GM18502 (cell line): ENCODE measurements around the gene RFPL3.
"Not testable (repeated sequence)": the region's sequence is repeated elsewhere in the genome, so short reads cannot be mapped to it uniquely, and the experiment has no call there.

Source experiments
- ATAC-seq: cut with Tn5 transposase; IDR thresholded peaks from one replicate; pipeline ENCODE4 v1.9.1; 2021; ENCODE audit warnings: mild to moderate bottlenecking; ENCODE audit not compliant: unreplicated experiment, poor library complexity

RFPL3 gene

DNA sequence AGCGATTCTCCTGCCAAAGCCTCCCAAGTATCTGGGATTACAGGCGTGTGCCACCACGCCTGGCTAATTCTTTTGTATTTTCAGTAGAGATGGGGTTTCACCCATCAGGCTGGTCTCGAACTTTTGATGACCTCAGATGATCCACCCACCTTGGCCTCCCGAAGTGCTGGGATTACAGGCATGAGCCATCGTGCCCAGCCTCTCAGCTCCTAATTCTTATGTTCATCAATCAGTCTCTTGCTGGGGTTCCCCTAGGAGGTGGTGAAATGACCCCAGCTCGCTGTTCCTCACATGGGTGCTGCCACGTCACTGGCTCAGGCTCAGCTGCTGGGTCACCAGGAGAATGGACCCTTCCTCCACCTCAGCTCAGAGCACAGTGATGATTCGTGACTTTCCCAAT, at the start of gene RFPL3:
Gene RFPL3, plus strand, starts transcription at position 301 of the 400 bp plus-strand sequence. CDS start 205 bp downstream, outside the sequence.
- not testable (repeated sequence) for ATAC-seq

GRCh38 chr22:32308191-32308590, 49.5 kb upstream of the RFPL3 start:
- no peak for ATAC-seq

GRCh38 chr22:32308934-32309333, 48.7 kb upstream of the RFPL3 start:
- no peak for ATAC-seq

- no peak for ATAC-seq
Measured at GRCh38 chr22:32309585-32310251, 47.9 kb upstream of the RFPL3 start.

DNA sequence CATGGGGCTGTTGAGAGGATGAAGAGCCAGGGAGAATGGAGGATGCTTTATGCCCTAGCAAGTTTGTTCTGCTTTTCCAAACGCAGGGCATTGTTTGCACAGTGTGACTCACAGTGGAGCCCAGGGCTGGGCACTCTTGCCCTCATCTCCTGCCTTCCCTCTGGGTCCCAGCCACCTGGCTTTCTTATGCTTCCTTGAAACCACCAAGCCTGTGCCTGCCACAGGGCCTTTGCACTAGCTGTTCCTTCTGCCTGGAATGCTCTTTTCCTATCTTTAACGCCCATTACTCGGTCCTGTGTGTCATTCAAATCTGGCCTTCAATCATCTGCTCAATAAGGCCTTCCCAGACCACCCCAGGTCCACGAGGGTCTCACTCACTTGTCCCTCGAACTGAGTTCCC, 46.9 kb upstream of the RFPL3 start:
- ATAC-seq, result no peak

GRCh38 chr22:32311551-32312071, 46.1 kb upstream of the RFPL3 start:
- no peak for ATAC-seq

DNA sequence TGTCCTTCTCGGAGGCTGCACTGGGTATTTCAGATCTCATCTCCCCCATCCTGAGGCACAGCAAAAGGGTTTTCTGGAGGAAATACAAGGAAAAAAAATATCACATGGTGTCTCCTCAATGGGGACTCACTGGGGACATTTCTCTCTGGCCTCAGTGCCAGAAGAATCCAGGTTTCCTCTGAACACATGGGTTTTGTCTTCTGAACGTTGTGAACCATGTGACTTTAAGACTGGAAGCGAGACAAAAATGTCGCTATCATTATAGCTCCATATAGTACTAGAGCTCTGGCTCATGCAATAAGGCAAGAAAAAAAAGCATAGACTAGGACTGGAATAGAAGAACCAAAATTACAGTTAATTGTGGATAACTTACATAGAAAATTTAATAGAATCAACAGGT, 44.9 kb upstream of the RFPL3 start:
- ATAC-seq, result no peak

DNA sequence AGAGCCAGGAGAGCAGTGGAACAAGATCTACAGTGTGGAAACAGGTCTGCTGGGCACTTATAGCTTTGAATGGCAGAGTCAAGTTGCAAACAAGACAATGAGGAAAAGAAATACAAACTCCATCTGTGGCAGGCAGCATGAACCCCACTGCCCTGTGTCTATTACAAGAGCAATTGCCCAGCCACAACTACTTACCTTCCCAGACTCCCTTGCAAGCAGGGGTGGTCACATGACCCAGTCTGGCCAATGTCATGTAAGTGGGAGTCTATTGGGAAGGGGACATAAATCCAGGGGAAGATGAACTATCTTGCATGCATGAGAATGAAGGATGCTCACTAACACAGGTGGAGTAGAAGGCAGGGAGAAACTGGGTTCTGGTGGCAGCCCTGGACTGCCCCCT, 44.1 kb upstream of the RFPL3 start:
- no peak for ATAC-seq

DNA sequence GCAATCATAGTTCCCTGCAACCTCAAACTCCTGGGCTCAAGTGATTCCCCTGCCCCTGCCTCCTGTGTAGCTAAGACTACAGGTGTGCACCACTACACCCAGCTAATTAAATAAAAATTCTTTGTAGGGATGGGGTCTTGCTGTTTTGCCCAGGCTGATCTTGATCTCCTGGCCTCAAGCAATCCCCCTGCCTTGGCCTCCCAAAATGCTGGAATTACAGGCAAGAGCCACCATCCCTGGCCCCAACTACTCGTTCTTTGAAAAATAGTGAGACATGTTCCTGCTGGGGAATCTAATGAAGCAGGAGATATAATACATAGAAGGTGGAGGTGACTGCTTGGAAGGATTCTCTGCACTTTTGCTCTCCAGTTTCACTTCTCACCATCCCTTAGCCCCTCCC, 40.1 kb upstream of the RFPL3 start:
- ATAC-seq, result no peak

DNA sequence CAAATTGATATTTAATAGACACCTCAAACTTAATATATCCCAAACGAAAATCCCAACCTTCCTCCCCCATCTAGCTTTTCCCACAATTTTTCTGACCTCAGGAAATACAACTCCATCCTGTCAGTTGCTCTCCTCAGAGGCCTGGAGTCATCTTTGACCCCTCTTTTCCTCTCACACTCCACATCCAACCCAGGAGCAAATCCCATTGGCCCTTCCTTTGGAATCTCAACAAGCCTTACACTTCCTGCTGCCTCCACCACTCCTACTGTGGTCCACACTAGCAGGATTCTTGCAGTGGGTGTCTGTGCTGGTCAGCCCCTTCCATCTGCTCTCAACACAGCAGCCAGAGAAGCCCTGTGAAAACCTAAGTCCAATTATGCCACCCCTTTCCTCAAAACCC, 39.3 kb upstream of the RFPL3 start:
- no peak for ATAC-seq

DNA sequence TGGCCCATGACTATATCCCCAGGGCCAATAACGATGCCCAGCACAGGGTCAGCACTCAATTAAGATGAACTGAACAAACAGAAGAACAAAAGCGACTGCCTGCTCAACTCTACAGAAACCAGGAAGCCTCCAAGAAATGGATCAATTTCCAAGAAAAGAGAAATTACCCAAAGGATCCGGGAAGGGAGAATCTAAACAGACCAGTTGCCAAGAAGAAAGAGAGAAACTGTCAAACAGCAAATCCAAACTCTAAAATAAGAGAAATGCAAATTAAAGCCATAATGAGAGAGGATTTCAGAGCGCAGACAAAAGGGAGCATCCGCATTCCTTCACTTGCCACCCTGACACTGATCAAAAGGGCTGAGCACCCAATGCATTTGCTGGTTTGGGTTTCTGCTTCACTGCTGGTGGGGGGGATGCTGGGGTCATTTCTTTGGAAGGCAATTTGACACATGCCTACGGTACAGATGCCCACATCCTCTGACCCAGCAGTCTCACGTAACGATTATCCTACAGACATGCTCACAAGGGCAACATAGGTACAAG, 37.7 kb upstream of the RFPL3 start:
- ATAC-seq, result no peak

DNA sequence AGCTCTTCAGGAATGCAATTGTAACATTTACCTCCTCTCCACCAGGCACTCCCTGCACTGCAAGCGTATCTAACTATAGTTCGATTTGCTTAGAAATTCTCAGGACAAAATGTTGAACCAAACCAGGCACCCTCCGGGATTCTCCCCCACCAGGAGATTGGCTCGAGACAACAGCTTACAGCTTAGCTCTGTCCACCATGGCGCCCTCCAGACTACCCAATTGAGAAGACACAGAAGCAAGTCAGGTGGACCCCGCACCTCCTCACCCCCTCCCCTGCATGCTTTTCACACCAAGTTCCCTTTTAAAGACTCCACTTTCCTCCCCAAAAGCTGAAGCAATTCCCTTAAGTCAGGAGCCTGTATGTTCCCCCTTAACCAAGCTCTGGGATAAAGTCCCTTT, 34.7 kb upstream of the RFPL3 start:
- no peak for ATAC-seq

GRCh38 chr22:32323513-32324164, 34.0 kb upstream of the RFPL3 start:
- ATAC-seq, result no peak

DNA sequence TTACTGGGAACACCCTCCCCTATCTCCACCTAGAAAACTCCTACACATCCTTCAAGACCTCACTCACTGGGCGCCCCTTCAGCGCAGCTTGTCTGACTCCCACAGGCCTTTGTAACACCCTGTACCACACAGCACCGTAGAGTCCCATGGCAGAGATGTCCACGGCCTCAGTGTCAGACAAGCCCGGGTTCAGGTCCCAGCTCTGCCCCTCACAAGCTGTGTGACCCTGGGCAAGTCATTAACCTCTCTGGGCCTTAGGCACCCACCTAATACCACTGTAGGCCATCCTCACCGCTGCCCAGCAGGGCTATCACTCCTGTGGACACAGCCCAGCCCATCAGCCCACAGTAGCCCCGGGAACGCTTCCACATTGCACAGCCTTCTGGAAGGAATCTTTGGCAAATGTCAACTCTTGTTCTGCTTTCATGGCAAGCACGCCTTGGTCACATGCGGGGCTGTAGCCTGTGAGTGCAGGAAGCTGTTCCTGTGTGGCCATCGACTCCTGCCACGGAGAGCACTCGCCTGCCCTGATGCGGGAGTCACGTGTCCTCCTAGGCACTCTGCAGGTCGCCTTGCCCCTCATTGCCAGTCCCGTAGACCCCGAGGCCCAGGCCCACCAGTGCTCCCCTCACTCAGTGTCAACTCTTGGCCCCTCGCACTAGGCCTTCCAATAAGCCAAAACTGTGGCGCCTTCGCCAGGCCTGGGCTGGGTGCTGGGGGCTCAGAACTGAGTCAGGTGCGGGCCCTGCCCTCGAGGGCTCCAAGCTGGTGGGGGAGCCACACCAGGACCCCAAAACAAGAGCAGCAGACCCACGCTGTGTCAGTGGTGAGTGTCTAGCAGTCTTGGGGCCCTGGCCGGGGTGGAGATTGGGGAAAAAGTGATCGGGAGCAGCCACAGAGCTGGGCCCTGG, 32.9 kb upstream of the RFPL3 start:
- ATAC-seq, result no peak

- ATAC-seq, result no peak
Measured at GRCh38 chr22:32325416-32325801, 32.3 kb upstream of the RFPL3 start.

GRCh38 chr22:32325811-32326237, 31.8 kb upstream of the RFPL3 start:
- ATAC-seq, result no peak

DNA sequence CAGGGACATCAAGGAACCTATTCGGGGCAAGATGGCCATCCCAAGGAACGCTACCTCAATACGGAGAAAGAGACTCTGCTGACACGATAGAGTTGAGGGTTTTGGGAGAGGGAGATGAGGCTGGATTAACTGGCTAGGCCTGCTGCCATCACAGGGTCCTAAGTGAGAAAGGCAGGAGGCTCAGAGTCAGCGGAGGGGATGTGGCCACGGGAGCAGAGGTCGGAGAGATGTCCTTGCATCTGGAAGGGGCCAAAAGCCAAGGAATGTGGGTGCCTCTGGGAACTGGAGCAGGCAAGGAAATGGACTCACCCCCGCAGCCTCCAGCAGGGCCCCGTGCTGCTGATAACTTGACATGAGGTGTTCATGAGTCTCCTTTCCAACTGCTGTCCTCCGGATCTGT, 31.0 kb upstream of the RFPL3 start:
- no peak for ATAC-seq

DNA sequence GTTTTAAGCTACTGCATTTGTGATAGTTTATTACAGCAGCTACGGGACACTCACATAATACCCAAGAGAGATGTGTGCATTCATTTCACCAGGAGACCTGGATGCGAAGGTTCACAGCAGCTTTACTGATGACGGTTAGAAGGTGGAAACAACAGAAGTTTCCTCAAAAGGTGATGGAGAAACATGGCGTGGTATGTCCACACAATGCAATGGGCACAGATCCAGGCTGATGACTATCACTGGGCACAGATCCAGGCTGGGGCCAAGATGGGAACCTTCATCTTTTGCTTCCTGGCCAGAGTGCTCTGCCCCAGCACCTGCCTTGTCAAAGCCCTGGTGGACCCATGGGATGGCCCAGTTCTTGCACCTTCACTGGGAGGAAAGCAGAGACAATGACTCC, 30.6 kb upstream of the RFPL3 start:
- ATAC-seq, result no peak

DNA sequence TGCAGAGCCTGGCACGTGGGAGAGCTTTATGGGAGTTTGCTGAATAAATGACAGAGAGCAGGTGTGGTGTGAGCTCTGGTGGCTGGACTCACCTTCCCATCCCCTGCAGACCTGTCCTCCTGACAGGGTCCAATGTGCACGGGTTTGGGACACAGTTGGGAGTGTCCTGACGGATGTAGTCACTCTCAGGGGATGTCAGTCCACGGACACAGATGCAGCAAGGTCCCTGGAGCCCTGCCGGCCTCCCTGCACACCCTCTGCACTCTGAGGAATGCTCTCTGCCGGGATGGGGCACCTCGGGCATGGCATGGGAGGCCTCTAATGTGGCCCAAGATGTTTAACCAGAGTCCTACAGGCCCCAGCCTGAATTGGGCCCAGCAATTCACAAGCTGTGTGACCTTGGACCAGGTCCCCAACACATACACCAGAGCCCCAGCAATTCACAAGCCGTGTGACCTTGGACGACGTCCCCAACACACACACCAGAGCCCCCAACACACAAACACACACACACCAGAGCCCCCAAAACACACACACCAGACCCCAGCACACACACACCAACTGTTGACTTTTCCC, 30.0 kb upstream of the RFPL3 start:
- ATAC-seq, result no peak
